Mesothelial cell of epicardium (in vitro differentiated cells): ENCODE data around the gene IMP3. TPM values are rescaled to one million over a fixed set of nuclear protein-coding genes. Genes with fewer than 3 reads are reported as not detected.

Experiments
- DNase-seq, 2 experiments: peaks; one replicate each; pipeline ENCODE4 v3.0.0; 2021; ENCODE audit warnings: low spot score in 2 of 2; ENCODE audit not compliant: unreplicated experiment in 2 of 2
- H3K27ac Mint-ChIP-seq: 2 replicates; pipeline ENCODE4 v1.8.0; 2021; ENCODE audit warnings: mixed read lengths
- H3K27me3 Mint-ChIP-seq: 2 replicates; pipeline ENCODE4 v1.8.0; 2021; ENCODE audit warnings: low read depth, mixed read lengths
- H3K36me3 Mint-ChIP-seq: 2 replicates; pipeline ENCODE4 v1.8.0; 2021; ENCODE audit warnings: mixed read lengths
- H3K4me1 Mint-ChIP-seq: 2 replicates; pipeline ENCODE4 v1.8.0; 2021; ENCODE audit warnings: mixed read lengths
- H3K4me3 Mint-ChIP-seq: 2 replicates; pipeline ENCODE4 v1.8.0; 2021; ENCODE audit warnings: mild to moderate bottlenecking, moderate library complexity, mixed read lengths
- H3K9me3 Mint-ChIP-seq: 2 replicates; pipeline ENCODE4 v1.8.0; 2021; ENCODE audit warnings: mixed read lengths
- CTCF ChIP-seq: fragments of 200-600 bp; sonication (generic); IDR thresholded peaks from one replicate; pipeline ENCODE4 v1.5.0; 2021; ENCODE audit warnings: antibody characterized with exemption; ENCODE audit not compliant: unreplicated experiment
- total RNA-seq: library from RNA; stranded (reverse); gene quantifications from 3 replicates; pipeline ENCODE4 v1.2.1, GENCODE V29; 2021

IMP3 gene
- total RNA-seq, 1 donor from 2014 or later: 38.6 TPM

GRCh38 chr15:75659141-75659771 is 19.2 kb upstream of the IMP3 start:
- DNase-seq: no peak
- TF ChIP-seq CTCF: no peak
- Mint-ChIP-seq H3K27ac (no peak overlapping the region), H3K4me1 (peaks cover 16% of the 10 kb centered on the region), H3K36me3 (no peaks in the 10 kb centered on the region), H3K4me3 (no peak overlapping the region), H3K9me3 (no peaks in the 10 kb centered on the region), H3K27me3 (no peaks in the 10 kb centered on the region)

GRCh38 chr15:75656813-75657212 is 16.8 kb upstream of the IMP3 start:
- H3K4me1 Mint-ChIP-seq: peaks cover 33% of the 10 kb centered on the region
- H3K4me3 Mint-ChIP-seq: no peak overlapping the region
- DNase-seq: no peak
- H3K36me3 Mint-ChIP-seq: no peaks in the 10 kb centered on the region
- H3K9me3 Mint-ChIP-seq: no peaks in the 10 kb centered on the region
- no peak overlapping the region for H3K27ac Mint-ChIP-seq
- H3K27me3 Mint-ChIP-seq: no peaks in the 10 kb centered on the region
- TF ChIP-seq CTCF: no peak

- Mint-ChIP-seq H3K27me3 (no peaks in the 10 kb centered on the region), H3K36me3 (no peaks in the 10 kb centered on the region), H3K9me3 (no peaks in the 10 kb centered on the region), H3K4me1 (peaks cover 33% of the 10 kb centered on the region), H3K27ac (no peak overlapping the region), H3K4me3 (no peak overlapping the region)
- no peak for DNase-seq
- no peak for TF ChIP-seq CTCF
Observed at GRCh38 chr15:75656331-75656730, 16.3 kb upstream of the IMP3 start.

GRCh38 chr15:75655931-75656330 is 15.9 kb upstream of the IMP3 start:
- Mint-ChIP-seq H3K27me3 (no peaks in the 10 kb centered on the region), H3K9me3 (no peaks in the 10 kb centered on the region), H3K36me3 (no peaks in the 10 kb centered on the region), H3K4me1 (peaks cover 35% of the 10 kb centered on the region), H3K4me3 (no peak overlapping the region), H3K27ac (no peak overlapping the region)
- DNase-seq: no peak
- TF ChIP-seq CTCF: no peak

GRCh38 chr15:75654201-75654907 is 14.3 kb upstream of the IMP3 start:
- H3K4me3 Mint-ChIP-seq: no peak overlapping the region
- no peak for TF ChIP-seq CTCF
- H3K27me3 Mint-ChIP-seq: no peaks in the 10 kb centered on the region
- H3K36me3 Mint-ChIP-seq: no peaks in the 10 kb centered on the region
- no peak overlapping the region for H3K27ac Mint-ChIP-seq
- H3K9me3 Mint-ChIP-seq: no peaks in the 10 kb centered on the region
- no peak for DNase-seq
- H3K4me1 Mint-ChIP-seq: peaks cover 43% of the 10 kb centered on the region
